ENCODE results near the gene PDE6A.

The PDE6A gene
- long read RNA-seq: 0 reads

DNA sequence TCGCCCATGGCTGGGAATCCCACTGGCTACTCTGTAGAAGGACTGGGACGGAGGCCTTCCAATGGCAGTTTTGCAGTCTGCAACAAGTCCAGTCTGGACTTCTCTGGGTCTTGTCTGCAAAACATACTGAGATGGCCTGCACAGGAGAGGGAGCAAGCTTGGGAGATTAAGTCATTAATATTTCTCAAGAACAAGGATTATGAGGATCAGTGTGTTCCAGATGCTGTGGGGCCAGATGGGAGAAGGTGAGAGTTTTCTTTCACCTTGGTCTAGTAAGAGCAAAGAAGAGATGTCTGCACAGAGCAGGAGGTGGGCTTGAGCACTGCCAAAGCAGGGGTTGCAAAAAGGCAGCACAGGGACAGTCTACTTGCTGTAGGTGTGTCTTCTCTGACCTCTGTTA is at the start of gene PDE6A:
PDE6A (minus strand) TSS at position 128 of the 400 bp plus-strand sequence; CDS start at position 8, 120 bp downstream.
- DNase-seq (ENCODE audit: low read depth in 1 of 2, low spot score in 1 of 2): no peak
- TF ChIP-seq, protein P1, sequence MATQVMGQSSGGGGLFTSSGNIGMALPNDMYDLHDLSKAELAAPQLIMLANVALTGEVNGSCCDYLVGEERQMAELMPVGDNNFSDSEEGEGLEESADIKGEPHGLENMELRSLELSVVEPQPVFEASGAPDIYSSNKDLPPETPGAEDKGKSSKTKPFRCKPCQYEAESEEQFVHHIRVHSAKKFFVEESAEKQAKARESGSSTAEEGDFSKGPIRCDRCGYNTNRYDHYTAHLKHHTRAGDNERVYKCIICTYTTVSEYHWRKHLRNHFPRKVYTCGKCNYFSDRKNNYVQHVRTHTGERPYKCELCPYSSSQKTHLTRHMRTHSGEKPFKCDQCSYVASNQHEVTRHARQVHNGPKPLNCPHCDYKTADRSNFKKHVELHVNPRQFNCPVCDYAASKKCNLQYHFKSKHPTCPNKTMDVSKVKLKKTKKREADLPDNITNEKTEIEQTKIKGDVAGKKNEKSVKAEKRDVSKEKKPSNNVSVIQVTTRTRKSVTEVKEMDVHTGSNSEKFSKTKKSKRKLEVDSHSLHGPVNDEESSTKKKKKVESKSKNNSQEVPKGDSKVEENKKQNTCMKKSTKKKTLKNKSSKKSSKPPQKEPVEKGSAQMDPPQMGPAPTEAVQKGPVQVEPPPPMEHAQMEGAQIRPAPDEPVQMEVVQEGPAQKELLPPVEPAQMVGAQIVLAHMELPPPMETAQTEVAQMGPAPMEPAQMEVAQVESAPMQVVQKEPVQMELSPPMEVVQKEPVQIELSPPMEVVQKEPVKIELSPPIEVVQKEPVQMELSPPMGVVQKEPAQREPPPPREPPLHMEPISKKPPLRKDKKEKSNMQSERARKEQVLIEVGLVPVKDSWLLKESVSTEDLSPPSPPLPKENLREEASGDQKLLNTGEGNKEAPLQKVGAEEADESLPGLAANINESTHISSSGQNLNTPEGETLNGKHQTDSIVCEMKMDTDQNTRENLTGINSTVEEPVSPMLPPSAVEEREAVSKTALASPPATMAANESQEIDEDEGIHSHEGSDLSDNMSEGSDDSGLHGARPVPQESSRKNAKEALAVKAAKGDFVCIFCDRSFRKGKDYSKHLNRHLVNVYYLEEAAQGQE (IDR thresholded peaks at IDR 0.05; ENCODE audit: insufficient replicate concordance, low read depth): no peak
- TF ChIP-seq, protein P2, sequence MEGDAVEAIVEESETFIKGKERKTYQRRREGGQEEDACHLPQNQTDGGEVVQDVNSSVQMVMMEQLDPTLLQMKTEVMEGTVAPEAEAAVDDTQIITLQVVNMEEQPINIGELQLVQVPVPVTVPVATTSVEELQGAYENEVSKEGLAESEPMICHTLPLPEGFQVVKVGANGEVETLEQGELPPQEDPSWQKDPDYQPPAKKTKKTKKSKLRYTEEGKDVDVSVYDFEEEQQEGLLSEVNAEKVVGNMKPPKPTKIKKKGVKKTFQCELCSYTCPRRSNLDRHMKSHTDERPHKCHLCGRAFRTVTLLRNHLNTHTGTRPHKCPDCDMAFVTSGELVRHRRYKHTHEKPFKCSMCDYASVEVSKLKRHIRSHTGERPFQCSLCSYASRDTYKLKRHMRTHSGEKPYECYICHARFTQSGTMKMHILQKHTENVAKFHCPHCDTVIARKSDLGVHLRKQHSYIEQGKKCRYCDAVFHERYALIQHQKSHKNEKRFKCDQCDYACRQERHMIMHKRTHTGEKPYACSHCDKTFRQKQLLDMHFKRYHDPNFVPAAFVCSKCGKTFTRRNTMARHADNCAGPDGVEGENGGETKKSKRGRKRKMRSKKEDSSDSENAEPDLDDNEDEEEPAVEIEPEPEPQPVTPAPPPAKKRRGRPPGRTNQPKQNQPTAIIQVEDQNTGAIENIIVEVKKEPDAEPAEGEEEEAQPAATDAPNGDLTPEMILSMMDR (IDR thresholded peaks at IDR 0.05; ENCODE audit: insufficient read depth, low read length): no peak
- no peak for TF ChIP-seq SPI1 (IDR thresholded peaks at IDR 0.05; ENCODE audit: borderline replicate concordance, low read depth)
- TF ChIP-seq GABPA (IDR thresholded peaks at IDR 0.05; ENCODE audit: low read depth): no peak
- no peak for TF ChIP-seq POLR2AphosphoS5 (IDR thresholded peaks at IDR 0.05; ENCODE audit: low read depth)
- Histone ChIP-seq H3K27ac (replicated peaks) (peak within 1 kb of the TSS; percentile 96), H3K4me3 (replicated peaks; ENCODE audit: insufficient read depth, low read length) (no peak within 1 kb of the TSS), H3K27me3 (ENCODE audit: insufficient read depth, poor library complexity, severe bottlenecking) (no peaks in the 10 kb centered on the region)

DNA sequence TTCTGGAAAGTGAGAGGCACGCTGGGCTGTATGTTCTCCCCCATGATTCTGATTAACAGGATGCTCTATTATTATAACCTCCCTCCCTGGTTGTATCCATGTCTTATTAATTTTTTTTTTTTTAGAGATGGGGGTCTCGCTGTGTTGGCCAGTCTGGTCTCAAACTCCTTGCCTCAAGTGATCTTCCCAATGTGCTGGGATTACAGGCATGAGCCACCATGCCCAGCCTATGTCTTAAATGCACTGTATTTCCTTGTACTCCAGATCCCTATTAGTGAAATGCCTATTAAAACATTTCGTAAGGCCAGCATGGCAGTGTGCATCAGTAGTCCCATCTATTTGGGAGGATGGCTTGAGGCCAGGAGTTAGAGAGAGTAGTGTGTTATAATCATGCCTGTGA is 48.9 kb upstream of the PDE6A start:
- TF ChIP-seq, protein P1 (IDR thresholded peaks at IDR 0.05; ENCODE audit: insufficient replicate concordance, low read depth): no peak
- TF ChIP-seq GABPA (IDR thresholded peaks at IDR 0.05; ENCODE audit: low read depth) (no peak), POLR2AphosphoS5 (IDR thresholded peaks at IDR 0.05; ENCODE audit: low read depth) (no peak), SPI1 (IDR thresholded peaks at IDR 0.05; ENCODE audit: borderline replicate concordance, low read depth) (no peak)
- TF ChIP-seq, protein P2 (IDR thresholded peaks at IDR 0.05; ENCODE audit: insufficient read depth, low read length): no peak
- no peak for DNase-seq (ENCODE audit: low read depth in 1 of 2, low spot score in 1 of 2)

DNA sequence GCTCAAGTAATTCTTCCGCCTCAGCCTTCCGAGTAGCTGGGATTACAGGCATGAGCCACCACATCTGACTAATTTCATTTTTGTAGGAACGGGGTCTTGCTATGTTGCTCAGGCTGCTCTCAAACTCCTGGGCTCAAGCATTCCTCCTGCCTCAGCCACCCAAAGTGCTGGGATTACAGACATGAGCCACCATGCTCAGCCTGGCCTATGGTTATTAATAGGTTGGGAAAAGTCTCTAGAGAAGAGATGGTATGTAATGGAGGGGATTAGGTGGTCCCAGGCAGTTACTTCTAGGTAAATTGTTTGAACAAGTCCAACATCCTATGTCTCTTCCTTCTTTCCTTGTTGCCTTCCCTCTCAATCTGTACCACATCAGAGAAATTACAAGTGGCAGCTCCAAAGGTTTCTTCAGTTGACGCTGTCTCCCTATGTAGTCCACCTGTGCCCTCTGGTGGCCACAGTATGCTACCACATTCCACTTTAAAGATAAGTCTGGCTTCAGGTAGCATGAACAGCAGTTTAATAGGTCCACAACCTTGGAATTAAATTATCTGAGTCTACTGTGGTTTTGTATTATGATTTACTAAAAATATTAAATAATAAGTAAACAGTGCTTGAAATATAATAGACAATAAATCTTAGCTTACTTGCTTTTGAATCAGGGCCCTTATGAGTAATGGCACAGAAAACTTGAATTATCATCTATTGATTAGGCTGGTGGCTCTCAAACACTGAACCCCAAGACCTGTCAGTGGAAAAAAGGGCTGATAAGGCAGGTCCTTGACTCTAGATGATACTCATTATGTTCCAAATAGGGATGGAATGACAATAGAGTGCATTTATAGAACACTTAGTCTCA is 46.2 kb upstream of the PDE6A start:
- H3K4me3 ChIP-seq (replicated peaks; ENCODE audit: insufficient read depth, low read length): no peak overlapping the region
- DNase-seq (ENCODE audit: low read depth in 1 of 2, low spot score in 1 of 2): peak; percentile 47 to 74
- no peaks in the 10 kb centered on the region for H3K27me3 ChIP-seq (ENCODE audit: insufficient read depth, poor library complexity, severe bottlenecking)
- TF ChIP-seq, protein P1 (IDR thresholded peaks at IDR 0.05; ENCODE audit: insufficient replicate concordance, low read depth): no peak
- TF ChIP-seq POLR2AphosphoS5 (IDR thresholded peaks at IDR 0.05; ENCODE audit: low read depth) (no peak), GABPA (IDR thresholded peaks at IDR 0.05; ENCODE audit: low read depth) (no peak), SPI1 (IDR thresholded peaks at IDR 0.05; ENCODE audit: borderline replicate concordance, low read depth) (no peak)
- TF ChIP-seq, protein P2 (IDR thresholded peaks at IDR 0.05; ENCODE audit: insufficient read depth, low read length): peak; percentile 88
- H3K27ac ChIP-seq (replicated peaks): no peak overlapping the region

More for the DNA sequence above, 48.9 kb upstream of the PDE6A start:
- H3K27me3 ChIP-seq (ENCODE audit: insufficient read depth, poor library complexity, severe bottlenecking): no peaks in the 10 kb centered on the region
- H3K27ac ChIP-seq (replicated peaks): no peak overlapping the region
- H3K4me3 ChIP-seq (replicated peaks; ENCODE audit: insufficient read depth, low read length): no peak overlapping the region

Data from HL-60 (cell line).